GM18499 (cell line): Measurements from ENCODE around the gene ADARB1.

Experiments used
- ATAC-seq: cut with Tn5 transposase; IDR thresholded peaks from one replicate; pipeline ENCODE4 v1.9.1; 2021; ENCODE audit warnings: moderate number of reproducible peaks; ENCODE audit not compliant: insufficient read depth, unreplicated experiment

The ADARB1 gene

GRCh38 chr21:45054227-45054926 is 20.0 kb upstream of the ADARB1 start:
- ATAC-seq: no peak

GRCh38 chr21:45054927-45055612 is 19.3 kb upstream of the ADARB1 start:
- no peak for ATAC-seq

GRCh38 chr21:45055861-45056260 is 18.5 kb upstream of the ADARB1 start:
- ATAC-seq: no peak

GRCh38 chr21:45056296-45056904 is 18.0 kb upstream of the ADARB1 start:
- ATAC-seq: no peak

- no peak for ATAC-seq
Measured at GRCh38 chr21:45056917-45057560, 17.3 kb upstream of the ADARB1 start.

GRCh38 chr21:45057886-45058285 is 16.5 kb upstream of the ADARB1 start:
- no peak for ATAC-seq

GRCh38 chr21:45059121-45059520 is 15.3 kb upstream of the ADARB1 start:
- ATAC-seq: no peak

- no peak for ATAC-seq
Measured at GRCh38 chr21:45060089-45060488, 14.3 kb upstream of the ADARB1 start.

GRCh38 chr21:45060675-45061311 is 13.6 kb upstream of the ADARB1 start:
- no peak for ATAC-seq

GRCh38 chr21:45064091-45064490 is 10.3 kb upstream of the ADARB1 start:
- ATAC-seq: no peak

- no peak for ATAC-seq
Measured at GRCh38 chr21:45064618-45065399, 9.6 kb upstream of the ADARB1 start.

- ATAC-seq: no peak
Measured at GRCh38 chr21:45067462-45068285, 6.7 kb upstream of the ADARB1 start.

GRCh38 chr21:45069085-45069484 is 5.3 kb upstream of the ADARB1 start:
- ATAC-seq: no peak

- no peak for ATAC-seq
Measured at GRCh38 chr21:45069711-45070110, 4.7 kb upstream of the ADARB1 start.

- no peak for ATAC-seq
Measured at GRCh38 chr21:45071078-45071873, 3.1 kb upstream of the ADARB1 start.

GRCh38 chr21:45071874-45072737 is 2.3 kb upstream of the ADARB1 start:
- no peak for ATAC-seq

- no peak for ATAC-seq
Measured at GRCh38 chr21:45072738-45073300, 1.6 kb upstream of the ADARB1 start.
